Measurements from ENCODE around the gene MMEL1. TPM values are rescaled to one million over a fixed set of nuclear protein-coding genes. Genes with fewer than 3 reads are reported as not detected.

Gene MMEL1
- total and polyA plus RNA-seq, 2 of the 13 experiments (the other 11 are each of a cell fraction or from before 2014, with no cell fraction given), result 0.48 TPM; not detected in 1

DNA sequence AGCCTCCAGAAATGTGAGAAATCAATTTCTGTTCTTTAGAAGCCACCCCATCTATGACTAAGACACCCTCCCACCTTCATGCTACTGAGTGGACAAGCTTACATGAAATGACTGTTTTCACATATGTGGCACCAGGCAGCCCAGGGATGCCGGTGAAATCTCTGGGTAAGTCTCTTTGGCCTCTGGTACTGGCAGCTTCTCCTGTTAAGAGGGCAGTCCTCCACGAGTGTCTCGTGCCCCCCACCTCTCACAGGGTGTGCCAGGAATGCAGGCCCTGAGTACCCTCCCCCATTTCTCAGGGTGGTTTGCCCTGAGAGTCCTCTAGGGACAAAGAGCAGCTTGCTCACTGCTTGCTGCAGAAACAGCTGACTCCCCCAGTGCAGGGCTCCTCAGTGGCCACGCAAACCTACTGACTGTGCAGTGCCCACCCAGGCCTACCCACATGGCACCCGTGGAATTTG lies 49.5 kb downstream of the MMEL1 start (continued):
- TF ChIP-seq SP140L (CRISPR knock-in tag; IDR thresholded peaks at IDR 0.05; ENCODE audit: borderline replicate concordance) (no peak), HMGXB3 (CRISPR knock-in tag; IDR thresholded peaks at IDR 0.05; ENCODE audit: borderline replicate concordance) (no peak), KLF6 (CRISPR knock-in tag; IDR thresholded peaks at IDR 0.05) (no peak), TBX2 (CRISPR knock-in tag; IDR thresholded peaks at IDR 0.05; ENCODE audit: borderline replicate concordance) (0 out of 2 replicates have a peak, but pooled peaks have one; percentile 12), ZNF510 (CRISPR knock-in tag; IDR thresholded peaks at IDR 0.05; ENCODE audit: low read depth) (no peak), ZUFSP (CRISPR knock-in tag; IDR thresholded peaks at IDR 0.05; ENCODE audit: borderline replicate concordance) (no peak), NFE2 (CRISPR knock-in tag; IDR thresholded peaks at IDR 0.05) (no peak), RFX5 (IDR thresholded peaks at IDR 0.05; ENCODE audit: low read depth, low read length) (peak; percentile 76), SYNCRIP (IDR thresholded peaks at IDR 0.05; ENCODE audit: insufficient read depth, low read depth, low read length) (no peak), PHF8 (CRISPR knock-in tag; IDR thresholded peaks at IDR 0.05) (no peak), PCBP2 (optimal IDR thresholded peaks at IDR 0.05; ENCODE audit: low read depth, low read length, poor library complexity, severe bottlenecking) (no peak), ZBTB49 (CRISPR knock-in tag; IDR thresholded peaks at IDR 0.05; ENCODE audit: borderline replicate concordance) (no peak)
- TF ChIP-seq, protein P1, sequence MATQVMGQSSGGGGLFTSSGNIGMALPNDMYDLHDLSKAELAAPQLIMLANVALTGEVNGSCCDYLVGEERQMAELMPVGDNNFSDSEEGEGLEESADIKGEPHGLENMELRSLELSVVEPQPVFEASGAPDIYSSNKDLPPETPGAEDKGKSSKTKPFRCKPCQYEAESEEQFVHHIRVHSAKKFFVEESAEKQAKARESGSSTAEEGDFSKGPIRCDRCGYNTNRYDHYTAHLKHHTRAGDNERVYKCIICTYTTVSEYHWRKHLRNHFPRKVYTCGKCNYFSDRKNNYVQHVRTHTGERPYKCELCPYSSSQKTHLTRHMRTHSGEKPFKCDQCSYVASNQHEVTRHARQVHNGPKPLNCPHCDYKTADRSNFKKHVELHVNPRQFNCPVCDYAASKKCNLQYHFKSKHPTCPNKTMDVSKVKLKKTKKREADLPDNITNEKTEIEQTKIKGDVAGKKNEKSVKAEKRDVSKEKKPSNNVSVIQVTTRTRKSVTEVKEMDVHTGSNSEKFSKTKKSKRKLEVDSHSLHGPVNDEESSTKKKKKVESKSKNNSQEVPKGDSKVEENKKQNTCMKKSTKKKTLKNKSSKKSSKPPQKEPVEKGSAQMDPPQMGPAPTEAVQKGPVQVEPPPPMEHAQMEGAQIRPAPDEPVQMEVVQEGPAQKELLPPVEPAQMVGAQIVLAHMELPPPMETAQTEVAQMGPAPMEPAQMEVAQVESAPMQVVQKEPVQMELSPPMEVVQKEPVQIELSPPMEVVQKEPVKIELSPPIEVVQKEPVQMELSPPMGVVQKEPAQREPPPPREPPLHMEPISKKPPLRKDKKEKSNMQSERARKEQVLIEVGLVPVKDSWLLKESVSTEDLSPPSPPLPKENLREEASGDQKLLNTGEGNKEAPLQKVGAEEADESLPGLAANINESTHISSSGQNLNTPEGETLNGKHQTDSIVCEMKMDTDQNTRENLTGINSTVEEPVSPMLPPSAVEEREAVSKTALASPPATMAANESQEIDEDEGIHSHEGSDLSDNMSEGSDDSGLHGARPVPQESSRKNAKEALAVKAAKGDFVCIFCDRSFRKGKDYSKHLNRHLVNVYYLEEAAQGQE (IDR thresholded peaks at IDR 0.05; ENCODE audit: borderline replicate concordance in 1 of 2, low read depth in 1 of 2, low read length in 2 of 2), result no peak
- TF ChIP-seq, protein P2, sequence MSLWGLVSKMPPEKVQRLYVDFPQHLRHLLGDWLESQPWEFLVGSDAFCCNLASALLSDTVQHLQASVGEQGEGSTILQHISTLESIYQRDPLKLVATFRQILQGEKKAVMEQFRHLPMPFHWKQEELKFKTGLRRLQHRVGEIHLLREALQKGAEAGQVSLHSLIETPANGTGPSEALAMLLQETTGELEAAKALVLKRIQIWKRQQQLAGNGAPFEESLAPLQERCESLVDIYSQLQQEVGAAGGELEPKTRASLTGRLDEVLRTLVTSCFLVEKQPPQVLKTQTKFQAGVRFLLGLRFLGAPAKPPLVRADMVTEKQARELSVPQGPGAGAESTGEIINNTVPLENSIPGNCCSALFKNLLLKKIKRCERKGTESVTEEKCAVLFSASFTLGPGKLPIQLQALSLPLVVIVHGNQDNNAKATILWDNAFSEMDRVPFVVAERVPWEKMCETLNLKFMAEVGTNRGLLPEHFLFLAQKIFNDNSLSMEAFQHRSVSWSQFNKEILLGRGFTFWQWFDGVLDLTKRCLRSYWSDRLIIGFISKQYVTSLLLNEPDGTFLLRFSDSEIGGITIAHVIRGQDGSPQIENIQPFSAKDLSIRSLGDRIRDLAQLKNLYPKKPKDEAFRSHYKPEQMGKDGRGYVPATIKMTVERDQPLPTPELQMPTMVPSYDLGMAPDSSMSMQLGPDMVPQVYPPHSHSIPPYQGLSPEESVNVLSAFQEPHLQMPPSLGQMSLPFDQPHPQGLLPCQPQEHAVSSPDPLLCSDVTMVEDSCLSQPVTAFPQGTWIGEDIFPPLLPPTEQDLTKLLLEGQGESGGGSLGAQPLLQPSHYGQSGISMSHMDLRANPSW (CRISPR knock-in tag; IDR thresholded peaks at IDR 0.05; ENCODE audit: borderline replicate concordance), result no peak

Data from HepG2 (cell line).